Hepatocyte (in vitro differentiated cells): ENCODE data around the gene LEFTY2. TPM values are rescaled to one million over a fixed set of nuclear protein-coding genes. Genes with fewer than 3 reads are reported as not detected.

Experiments used
- DNase-seq: peaks from one replicate; pipeline ENCODE4 v3.0.0-alpha.2; 2016; ENCODE audit warnings: low spot score
- H2AFZ ChIP-seq: fragments of 200-600 bp; sonication (generic); 2 replicates; pipeline ENCODE4 v1.6.0; 2016; ENCODE audit warnings: antibody characterized with exemption, mild to moderate bottlenecking
- H3K27ac ChIP-seq: fragments of 200-600 bp; sonication (generic); 2 replicates; pipeline ENCODE4 v1.5.1; 2016; ENCODE audit warnings: mild to moderate bottlenecking
- H3K27me3 ChIP-seq: fragments of 200-600 bp; sonication (generic); 2 replicates; pipeline ENCODE4 v1.6.1; 2016
- H3K36me3 ChIP-seq: fragments of 200-600 bp; sonication (generic); replicated peaks from 2 replicates; pipeline ENCODE4 v1.5.1; 2016; ENCODE audit warnings: low read depth; ENCODE audit not compliant: insufficient read depth
- H3K4me1 ChIP-seq: fragments of 200-600 bp; sonication (generic); 2 replicates; pipeline ENCODE4 v1.5.1; 2016; ENCODE audit warnings: mild to moderate bottlenecking, moderate library complexity; ENCODE audit not compliant: insufficient read depth
- H3K4me2 ChIP-seq: fragments of 200-600 bp; sonication (generic); 2 replicates; pipeline ENCODE4 v1.6.0; 2016
- H3K4me3 ChIP-seq: fragments of 200-600 bp; sonication (generic); 2 replicates; pipeline ENCODE4 v1.5.1; 2016; ENCODE audit warnings: mild to moderate bottlenecking
- H3K79me2 ChIP-seq: fragments of 200-600 bp; sonication (generic); 2 replicates; pipeline ENCODE4 v1.6.0; 2017; ENCODE audit warnings: mild to moderate bottlenecking
- H3K9me2 ChIP-seq: fragments of 200-600 bp; sonication (generic); replicated peaks from 2 replicates; pipeline ENCODE4 v1.6.0; 2017; ENCODE audit warnings: mild to moderate bottlenecking; ENCODE audit not compliant: insufficient read depth
- H3K9me3 ChIP-seq: fragments of 200-600 bp; sonication (generic); 2 replicates; pipeline ENCODE4 v1.5.1; 2016; ENCODE audit warnings: low read depth, mild to moderate bottlenecking
- H4K20me1 ChIP-seq: fragments of 200-600 bp; sonication (generic); 2 replicates; pipeline ENCODE4 v1.6.0; 2016; ENCODE audit warnings: mild to moderate bottlenecking; ENCODE audit not compliant: insufficient read depth, poor library complexity, severe bottlenecking
- CTCF ChIP-seq: fragments of 200-600 bp; sonication (generic); IDR thresholded peaks from 2 replicates; pipeline ENCODE4 v1.5.1; 2016; ENCODE audit warnings: antibody characterized with exemption, mild to moderate bottlenecking; ENCODE audit not compliant: poor library complexity
- EZH2 ChIP-seq: fragments of 200-600 bp; sonication (generic); IDR thresholded peaks from 2 replicates; pipeline ENCODE4 v1.6.1; 2016; ENCODE audit warnings: antibody characterized with exemption, mild to moderate bottlenecking, borderline replicate concordance
- EZH2phosphoT487 ChIP-seq: fragments of 200-600 bp; sonication (generic); IDR thresholded peaks from one replicate; pipeline ENCODE4 v1.6.1; 2018; ENCODE audit warnings: antibody characterized with exemption, mild to moderate bottlenecking, low read depth, moderate library complexity; ENCODE audit not compliant: unreplicated experiment, severe bottlenecking
- WGBS: methylation state at CpG from one replicate; pipeline ENCODE4 v1.1.6; 2016; ENCODE audit warnings: low lambda C conversion rate; ENCODE audit errors: missing lambda C conversion rate; 5-methylcytosine and 5-hydroxymethylcytosine counted together
- polyA plus RNA-seq: library from polyadenylated mRNA; unstranded; fragments of >200 nt; fragmentation: Nextera tagmentation; extraction: Ambion mirVana; gene quantifications from 2 replicates; pipeline ENCODE4 v1.2.1, GENCODE V29; 2016
- total RNA-seq: library from RNA; depleted of rRNA; stranded (reverse); fragments of >200 nt; gene quantifications from 2 replicates; pipeline ENCODE4 v1.2.3, GENCODE V29; 2014

The LEFTY2 gene
- total and polyA plus RNA-seq, 2 experiments from 2014 or later, result 0.60 to 1.1 TPM

DNA sequence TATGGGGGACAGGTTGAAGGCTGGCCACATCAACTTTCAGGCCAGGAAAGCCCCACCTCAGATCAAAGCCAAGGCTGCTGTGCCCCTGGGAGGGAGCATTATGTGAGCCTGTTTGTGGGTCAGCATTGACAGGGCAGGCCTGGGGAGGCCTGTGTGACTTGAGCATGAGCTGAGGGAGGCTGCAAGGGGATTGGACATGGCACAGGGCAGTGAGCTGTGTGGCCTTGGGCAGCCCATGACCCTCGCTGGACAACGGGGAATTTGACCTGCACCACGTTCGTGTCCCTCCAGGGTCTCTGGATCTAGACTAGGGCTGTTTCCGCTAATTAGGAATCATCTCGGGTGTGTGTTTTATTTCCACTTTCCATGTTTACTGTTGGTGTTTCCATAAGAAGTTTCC lies 34.6 kb downstream of the LEFTY2 start:
- no peak for TF ChIP-seq EZH2phosphoT487
- TF ChIP-seq EZH2, result no peak
- TF ChIP-seq CTCF, result no peak
- Histone ChIP-seq H2AFZ (no peak overlapping the region), H3K79me2 (no peaks in the 10 kb centered on the region), H3K4me1 (peaks cover 5% of the 10 kb centered on the region), H3K27me3 (no peaks in the 10 kb centered on the region), H3K27ac (no peak overlapping the region), H3K4me2 (no peak overlapping the region), H3K9me3 (no peaks in the 10 kb centered on the region), H3K4me3 (no peak overlapping the region), H3K9me2 (no peaks in the 10 kb centered on the region), H4K20me1 (no peaks in the 10 kb centered on the region), H3K36me3 (no peaks in the 10 kb centered on the region)
- no peak for DNase-seq
- WGBS, result 93% methylated on average over 6 of the region's 6 CpGs

- Histone ChIP-seq H3K4me2 (no peak overlapping the region), H2AFZ (no peak overlapping the region), H3K27me3 (no peaks in the 10 kb centered on the region), H3K79me2 (no peaks in the 10 kb centered on the region), H3K36me3 (no peaks in the 10 kb centered on the region), H3K9me3 (no peaks in the 10 kb centered on the region), H3K4me3 (no peak overlapping the region), H3K4me1 (no peaks in the 10 kb centered on the region), H3K27ac (no peak overlapping the region), H4K20me1 (no peaks in the 10 kb centered on the region), H3K9me2 (no peaks in the 10 kb centered on the region)
- 83% methylated on average over 4 of the region's 4 CpGs for WGBS
- TF ChIP-seq EZH2phosphoT487, result no peak
- DNase-seq, result no peak
Measured at GRCh38 chr1:225903623-225904022, 37.4 kb downstream of the LEFTY2 start.

GRCh38 chr1:225899044-225899925 lies 41.7 kb downstream of the LEFTY2 start:
- H4K20me1 ChIP-seq, result no peaks in the 10 kb centered on the region
- no peak overlapping the region for H2AFZ ChIP-seq
- no peak overlapping the region for H3K4me3 ChIP-seq
- no peaks in the 10 kb centered on the region for H3K4me1 ChIP-seq
- no peaks in the 10 kb centered on the region for H3K36me3 ChIP-seq
- H3K9me3 ChIP-seq, result no peaks in the 10 kb centered on the region
- H3K27me3 ChIP-seq, result no peaks in the 10 kb centered on the region
- no peak overlapping the region for H3K27ac ChIP-seq
- 51% methylated on average over 4 of the region's 4 CpGs for WGBS
- H3K9me2 ChIP-seq, result no peaks in the 10 kb centered on the region
- H3K4me2 ChIP-seq, result no peak overlapping the region
- no peaks in the 10 kb centered on the region for H3K79me2 ChIP-seq
- TF ChIP-seq EZH2, result no peak
- TF ChIP-seq EZH2phosphoT487, result no peak
- no peak for TF ChIP-seq CTCF
- DNase-seq, result no peak
